GM18867 (cell line): ENCODE data around the gene PPFIA4.

Source experiments
- ATAC-seq: cut with Tn5 transposase; IDR thresholded peaks from one replicate; pipeline ENCODE4 v1.9.1; 2021; ENCODE audit warnings: mild to moderate bottlenecking, moderate library complexity; ENCODE audit not compliant: unreplicated experiment

PPFIA4 gene

GRCh38 chr1:203081465-203082230, 55.4 kb downstream of the PPFIA4 start:
- no peak for ATAC-seq

- no peak for ATAC-seq
These were observed 55.9 kb downstream of the PPFIA4 start for GRCh38 chr1:203082231-203082505.

DNA sequence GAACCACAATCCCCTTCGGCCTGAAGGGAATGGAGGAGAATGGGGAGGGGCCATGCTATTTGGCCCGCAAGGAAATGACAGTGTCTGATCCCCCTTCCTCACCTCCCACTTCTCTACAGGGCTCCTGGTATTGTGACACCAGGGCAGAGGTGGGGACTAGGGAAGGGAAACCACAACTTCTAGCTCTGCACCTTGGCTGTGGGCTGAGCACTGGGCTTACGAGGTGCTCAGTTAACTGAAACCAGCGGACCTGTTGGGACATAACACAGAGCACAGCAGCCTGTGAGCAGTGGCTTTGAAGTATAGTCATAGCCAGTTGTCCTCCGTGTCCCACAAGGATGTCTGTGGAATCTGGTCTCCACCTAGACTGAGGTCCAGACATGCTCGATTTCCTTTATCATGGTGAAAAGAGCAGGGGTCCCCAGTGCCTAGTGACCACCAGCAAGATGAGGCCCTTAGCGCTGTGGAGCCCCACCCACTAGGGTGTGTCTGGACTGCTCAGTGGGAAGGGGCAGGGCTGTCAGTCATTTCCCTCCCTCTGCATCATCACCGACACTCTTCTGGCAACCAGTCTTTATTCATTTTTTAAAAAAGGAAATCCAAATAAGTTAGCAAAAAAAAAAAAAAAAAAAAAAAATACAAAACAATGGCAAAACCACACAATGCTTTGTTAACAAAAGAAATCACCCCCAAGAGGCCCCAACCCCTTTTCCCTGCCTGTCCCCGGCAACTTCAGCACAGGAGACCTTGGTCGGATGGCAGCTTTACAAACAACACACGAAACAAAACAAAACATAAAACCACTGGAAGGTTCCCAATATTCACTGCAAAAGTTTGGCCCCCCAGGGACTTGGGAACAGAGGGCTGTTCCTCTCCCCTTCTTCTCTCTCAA, 56.5 kb downstream of the PPFIA4 start:
- ATAC-seq = no peak

GRCh38 chr1:203083463-203083921, 57.2 kb downstream of the PPFIA4 start:
- no peak for ATAC-seq

- no peak for ATAC-seq
These were observed 58.6 kb downstream of the PPFIA4 start for GRCh38 chr1:203084588-203085527.

- ATAC-seq = no peak
These were observed 59.5 kb downstream of the PPFIA4 start, which contains the start of gene MYOG for GRCh38 chr1:203085528-203086406. Gene MYOG (minus strand): TSS chr1:203086012. CDS start chr1:203085961, 51 bp downstream.

GRCh38 chr1:203086992-203087763, 60.9 kb downstream of the PPFIA4 start:
- no peak for ATAC-seq

GRCh38 chr1:203088441-203088840, 62.1 kb downstream of the PPFIA4 start:
- no peak for ATAC-seq

DNA sequence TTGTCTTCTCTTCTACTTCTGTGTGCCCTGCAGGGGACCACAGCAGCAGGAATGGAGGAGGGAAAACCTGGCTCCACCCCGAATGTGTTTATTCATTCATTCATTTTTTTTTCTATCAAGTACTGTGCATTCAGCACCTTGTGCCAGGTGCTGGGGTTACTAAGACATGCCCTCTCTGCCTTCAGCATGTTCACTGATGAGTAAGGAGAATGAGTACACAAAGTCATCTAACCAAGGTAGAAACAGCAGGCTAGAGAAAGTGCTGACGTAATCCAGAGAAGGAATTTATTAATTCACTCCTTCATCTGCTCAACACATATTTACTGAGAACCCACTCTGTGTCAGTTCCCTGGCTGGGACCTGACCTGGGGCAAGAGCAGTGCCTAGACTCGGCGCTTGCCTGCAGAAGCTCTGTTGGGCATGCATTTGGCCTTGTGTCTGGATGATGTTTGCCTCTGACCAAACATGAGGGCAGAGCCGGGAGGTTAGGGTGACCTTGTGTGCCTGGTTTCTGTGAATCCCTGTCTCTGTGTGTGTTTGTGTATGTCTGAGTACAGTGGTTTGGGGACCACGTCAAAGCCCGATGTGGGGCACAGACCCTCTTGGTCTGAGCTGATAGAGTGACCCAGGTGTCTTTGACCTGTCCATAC, 62.8 kb downstream of the PPFIA4 start:
- no peak for ATAC-seq

GRCh38 chr1:203089651-203090045, 63.4 kb downstream of the PPFIA4 start:
- no peak for ATAC-seq

GRCh38 chr1:203090421-203091198, 64.3 kb downstream of the PPFIA4 start:
- ATAC-seq = no peak

DNA sequence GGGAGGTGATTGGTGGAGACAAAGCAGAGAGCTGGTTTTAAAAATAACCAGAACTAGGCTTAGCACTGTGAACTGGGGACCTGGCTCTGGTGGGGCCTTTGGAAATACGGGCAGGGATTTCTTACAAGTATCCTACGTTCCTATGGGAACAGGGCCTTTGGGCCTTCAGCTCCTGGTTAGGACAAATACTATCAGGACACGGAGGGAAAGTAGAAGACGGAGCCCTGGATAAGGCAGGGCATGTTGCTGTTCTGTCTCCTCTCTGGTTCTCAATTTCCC, 64.8 kb downstream of the PPFIA4 start:
- ATAC-seq = no peak

GRCh38 chr1:203091761-203092330, 65.6 kb downstream of the PPFIA4 start:
- no peak for ATAC-seq

DNA sequence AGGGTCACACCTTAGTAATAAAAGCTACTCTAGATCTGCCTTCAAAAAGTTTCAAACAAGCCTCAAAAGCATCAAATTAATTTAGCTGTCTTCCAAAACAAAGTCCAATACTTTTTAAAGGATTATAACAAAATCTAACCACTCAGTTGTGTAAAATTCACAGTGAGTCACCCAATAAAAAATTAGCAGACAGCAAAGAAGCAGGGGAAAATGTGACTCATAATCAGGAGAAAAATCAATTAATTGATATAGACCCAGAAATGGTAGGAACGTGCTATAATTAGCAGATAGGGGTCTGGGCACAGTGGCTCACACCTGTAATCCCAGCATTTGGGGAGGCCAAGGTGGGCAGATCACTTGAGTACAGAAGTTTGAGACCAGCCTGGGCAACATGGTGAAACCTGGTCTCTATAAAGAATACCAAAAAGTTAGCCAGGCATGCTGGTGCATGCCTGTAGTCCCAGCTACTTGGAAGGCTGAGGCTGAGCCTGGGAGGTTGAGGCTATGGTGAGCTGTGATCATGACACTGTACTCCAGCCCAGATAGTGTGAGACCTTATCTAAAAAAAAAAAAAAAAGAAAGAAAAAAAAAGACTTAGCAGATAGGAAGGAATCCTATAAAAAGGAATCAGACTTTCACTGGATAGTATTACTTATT, 67.6 kb downstream of the PPFIA4 start:
- no peak for ATAC-seq

GRCh38 chr1:203095061-203095690, 68.9 kb downstream of the PPFIA4 start:
- ATAC-seq = no peak

DNA sequence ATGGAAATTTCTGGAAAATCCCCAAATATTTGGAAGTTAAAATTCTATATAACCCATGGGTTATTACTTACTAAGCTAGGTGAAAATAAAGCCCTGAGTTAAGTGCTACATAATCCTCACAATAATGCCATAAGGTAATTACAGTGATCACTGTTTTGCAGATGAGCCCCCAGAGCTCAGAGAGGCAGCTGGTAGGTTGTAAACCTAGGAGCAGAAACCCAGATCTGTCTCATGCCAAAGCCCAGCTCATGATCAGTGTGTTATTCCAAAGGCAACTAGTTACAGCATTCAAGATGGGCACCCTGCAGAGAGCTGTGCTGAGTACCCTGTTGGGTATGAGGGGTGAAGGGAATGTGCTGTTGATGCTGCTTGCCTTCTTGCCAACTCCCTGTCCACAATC, 70.3 kb downstream of the PPFIA4 start:
- ATAC-seq = no peak

GRCh38 chr1:203097001-203097400, 70.7 kb downstream of the PPFIA4 start:
- no peak for ATAC-seq
